ENCODE measurements around the gene CUX1.
A peak's percentile ranks its signal among the peaks of the same experiment; 100 is the strongest.

- TF ChIP-seq GATA2 (IDR thresholded peaks at IDR 0.05; ENCODE audit: low read depth, low read length) (peak; percentile 83), GATA3 (IDR thresholded peaks at IDR 0.05; ENCODE audit: low read depth, low read length) (no peak)
These were observed 151.5 kb downstream of the CUX1 start for GRCh38 chr7:101968720-101969466.

All from SH-SY5Y (cell line).